Mesenchymal stem cell (in vitro differentiated cells and primary cell): Measurements from ENCODE around the gene OLIG1.

Experiments used
- DNase-seq: peaks from one replicate; pipeline ENCODE4 v3.0.0-alpha.2; 2013
- H2AFZ ChIP-seq: one replicate; pipeline ENCODE4 v1.6.1; 2013; ENCODE audit warnings: low read depth, mild to moderate bottlenecking, control low read depth, inconsistent platforms, low read length, moderate library complexity
- H2AK5ac ChIP-seq: 2 replicates; pipeline ENCODE4 v1.6.1; 2013; ENCODE audit warnings: low read length, moderate library complexity, mild to moderate bottlenecking, inconsistent platforms; ENCODE audit not compliant: severe bottlenecking
- H2BK120ac ChIP-seq: one replicate; pipeline ENCODE4 v1.6.1; 2013; ENCODE audit warnings: low read depth, mild to moderate bottlenecking, inconsistent platforms, low read length, moderate library complexity
- H2BK12ac ChIP-seq, 2 experiments: one replicate each; pipeline ENCODE4 v1.6.1; 2013; ENCODE audit warnings: inconsistent platforms in 2 of 2, low read length in 2 of 2, mild to moderate bottlenecking in 2 of 2, moderate library complexity in 2 of 2, control low read depth in 1 of 2
- H2BK15ac ChIP-seq: one replicate; pipeline ENCODE4 v1.6.1; 2013; ENCODE audit warnings: mild to moderate bottlenecking, low read depth, inconsistent platforms; ENCODE audit not compliant: poor library complexity, severe bottlenecking
- H2BK5ac ChIP-seq: 2 replicates; pipeline ENCODE4 v1.6.1; 2013; ENCODE audit warnings: low read depth, mild to moderate bottlenecking, low read length, control low read depth, inconsistent platforms; ENCODE audit not compliant: poor library complexity, severe bottlenecking
- H3K14ac ChIP-seq, 2 experiments: one replicate each; pipeline ENCODE4 v1.6.1; 2013; ENCODE audit warnings: inconsistent platforms in 2 of 2, low read length in 2 of 2, control low read depth in 1 of 2, mild to moderate bottlenecking in 1 of 2, moderate library complexity in 1 of 2
- H3K18ac ChIP-seq, 2 experiments: one replicate each; pipeline ENCODE4 v1.6.1; 2013; ENCODE audit warnings: inconsistent platforms in 2 of 2, low read length in 2 of 2, control low read depth in 1 of 2, low read depth in 1 of 2, mild to moderate bottlenecking in 1 of 2
- H3K23ac ChIP-seq, 2 experiments: one replicate each; pipeline ENCODE4 v1.6.1; 2013; ENCODE audit warnings: inconsistent platforms in 2 of 2, low read length in 2 of 2, mild to moderate bottlenecking in 2 of 2, moderate library complexity in 2 of 2, control low read depth in 1 of 2
- H3K27ac ChIP-seq: 2 replicates; pipeline ENCODE4 v1.5.1; 2013; ENCODE audit warnings: mild to moderate bottlenecking, moderate library complexity, low read length, control low read depth, inconsistent platforms; ENCODE audit not compliant: poor library complexity, severe bottlenecking
- H3K27me3 ChIP-seq, 2 experiments: 2 replicates each; pipeline versions ENCODE4 v1.6.1 to v1.7.0; 2013; ENCODE audit warnings: low read length in 2 of 2, mild to moderate bottlenecking in 2 of 2, moderate library complexity in 2 of 2, control low read depth in 1 of 2, inconsistent platforms in 1 of 2; ENCODE audit not compliant: control insufficient read depth in 1 of 2, insufficient read depth in 1 of 2
- H3K36me3 ChIP-seq, 2 experiments: 2 replicates each; pipeline versions ENCODE4 v1.6.1 to v1.7.0; 2013; ENCODE audit warnings: low read length in 2 of 2, control low read depth in 1 of 2, inconsistent platforms in 1 of 2, low read depth in 1 of 2, mild to moderate bottlenecking in 1 of 2; ENCODE audit not compliant: insufficient read depth in 2 of 2, control insufficient read depth in 1 of 2
- H3K4ac ChIP-seq, 2 experiments: one replicate each; pipeline ENCODE4 v1.6.1; 2013; ENCODE audit warnings: inconsistent platforms in 2 of 2, low read length in 2 of 2, mild to moderate bottlenecking in 2 of 2, moderate library complexity in 2 of 2, control low read depth in 1 of 2, low read depth in 1 of 2
- H3K4me1 ChIP-seq: 2 replicates; pipeline ENCODE4 v1.6.1; 2013; ENCODE audit warnings: low read depth, low read length, control low read depth; ENCODE audit not compliant: control insufficient read depth, insufficient read depth
- H3K4me2 ChIP-seq: 2 replicates; pipeline ENCODE4 v1.6.1; 2013; ENCODE audit warnings: low read length, mild to moderate bottlenecking, inconsistent platforms; ENCODE audit not compliant: poor library complexity, severe bottlenecking
- H3K4me3 ChIP-seq, 2 experiments: 2 replicates each; pipeline versions ENCODE4 v1.5.1 to v1.7.0; 2013; ENCODE audit warnings: low read length in 2 of 2, mild to moderate bottlenecking in 2 of 2, control low read depth in 1 of 2, low read depth in 1 of 2; ENCODE audit not compliant: insufficient read depth in 1 of 2
- H3K79me1 ChIP-seq: replicated peaks from 2 replicates; pipeline ENCODE4 v1.6.1; 2013; ENCODE audit warnings: mild to moderate bottlenecking, control low read depth, low read length, inconsistent platforms; ENCODE audit not compliant: poor library complexity, severe bottlenecking
- H3K9ac ChIP-seq: 2 replicates; pipeline ENCODE4 v1.7.0; 2013; ENCODE audit warnings: mild to moderate bottlenecking, low read length, moderate library complexity
- H3K9me3 ChIP-seq: 2 replicates; pipeline ENCODE4 v1.7.0; 2013; ENCODE audit warnings: mild to moderate bottlenecking, low read length; ENCODE audit not compliant: control insufficient read depth
- H4K8ac ChIP-seq: one replicate; pipeline ENCODE4 v1.6.1; 2013; ENCODE audit warnings: inconsistent platforms, mild to moderate bottlenecking, low read length, moderate library complexity
- H4K91ac ChIP-seq: one replicate; pipeline ENCODE4 v1.6.1; 2013; ENCODE audit warnings: mild to moderate bottlenecking, low read length, inconsistent platforms
- WGBS: methylation state at CpG from one replicate; pipeline ENCODE4 v1.1.7; 2013; ENCODE audit warnings: mixed read lengths; 5-methylcytosine and 5-hydroxymethylcytosine counted together

Gene OLIG1

DNA sequence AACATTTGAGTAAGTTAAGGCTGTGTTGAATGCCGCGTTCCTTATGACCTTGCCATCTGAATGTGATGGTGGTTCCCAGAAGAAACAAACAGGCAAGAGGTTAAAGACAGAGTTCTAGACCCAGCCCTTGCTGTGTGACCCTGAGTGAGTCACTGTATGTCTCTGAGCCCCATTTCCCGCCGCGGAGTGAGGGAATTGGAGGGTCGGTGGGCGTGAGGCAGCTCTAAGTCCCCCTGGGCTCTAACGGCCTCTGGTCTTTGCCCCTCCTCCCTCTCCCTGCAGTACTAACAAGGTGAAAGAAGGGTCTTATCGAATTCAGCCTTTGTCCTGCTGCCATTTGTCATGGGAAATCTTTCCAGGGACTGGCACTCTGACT is 40.4 kb downstream of the OLIG1 start:
- Histone ChIP-seq H3K18ac (no peak overlapping the region), H3K9me3 (no peaks in the 10 kb centered on the region), H3K4me1 (peaks cover 5% of the 10 kb centered on the region), H3K36me3 (no peaks in the 10 kb centered on the region), H3K4ac (no peak overlapping the region), H3K9ac (no peak overlapping the region), H2AFZ (no peak overlapping the region), H2BK5ac (no peak overlapping the region), H2AK5ac (no peak overlapping the region), H3K27ac (no peak overlapping the region), H4K91ac (no peak overlapping the region), H4K8ac (no peak overlapping the region), H3K4me3 (no peak overlapping the region), H3K27me3 (peaks cover 73 to 91% of the 10 kb centered on the region in 2 experiments), H3K14ac (no peak overlapping the region), H2BK15ac (no peak overlapping the region), H3K23ac (no peak overlapping the region), H3K79me1 (no peaks in the 10 kb centered on the region), H3K4me2 (no peak overlapping the region), H2BK12ac (no peak overlapping the region), H2BK120ac (no peak overlapping the region)
- 66% methylated on average over 8 of the region's 9 CpGs for WGBS
- DNase-seq = no peak

- no peaks in the 10 kb centered on the region for H3K9me3 ChIP-seq
- H2BK15ac ChIP-seq = no peak overlapping the region
- H2BK12ac ChIP-seq = no peak overlapping the region
- no peak for DNase-seq
- H4K8ac ChIP-seq = no peak overlapping the region
- H3K9ac ChIP-seq = no peak overlapping the region
- H3K79me1 ChIP-seq = no peaks in the 10 kb centered on the region
- H4K91ac ChIP-seq = no peak overlapping the region
- peaks cover 77 to 94% of the 10 kb centered on the region in 2 experiments for H3K27me3 ChIP-seq
- H3K4ac ChIP-seq = no peak overlapping the region
- H3K4me1 ChIP-seq = peaks cover 5% of the 10 kb centered on the region
- H3K18ac ChIP-seq = no peak overlapping the region
- no peaks in the 10 kb centered on the region for H3K36me3 ChIP-seq
- no peak overlapping the region for H3K14ac ChIP-seq
- no peak overlapping the region for H3K4me2 ChIP-seq
- WGBS = 86% methylated on average over 6 of the region's 6 CpGs
- no peak overlapping the region for H2AK5ac ChIP-seq
- no peak overlapping the region for H2BK120ac ChIP-seq
- H2AFZ ChIP-seq = no peak overlapping the region
- no peak overlapping the region for H2BK5ac ChIP-seq
- H3K23ac ChIP-seq = no peak overlapping the region
- H3K27ac ChIP-seq = no peak overlapping the region
- H3K4me3 ChIP-seq = no peak overlapping the region
Measured at GRCh38 chr21:33111577-33111976, 41.6 kb downstream of the OLIG1 start.

DNA sequence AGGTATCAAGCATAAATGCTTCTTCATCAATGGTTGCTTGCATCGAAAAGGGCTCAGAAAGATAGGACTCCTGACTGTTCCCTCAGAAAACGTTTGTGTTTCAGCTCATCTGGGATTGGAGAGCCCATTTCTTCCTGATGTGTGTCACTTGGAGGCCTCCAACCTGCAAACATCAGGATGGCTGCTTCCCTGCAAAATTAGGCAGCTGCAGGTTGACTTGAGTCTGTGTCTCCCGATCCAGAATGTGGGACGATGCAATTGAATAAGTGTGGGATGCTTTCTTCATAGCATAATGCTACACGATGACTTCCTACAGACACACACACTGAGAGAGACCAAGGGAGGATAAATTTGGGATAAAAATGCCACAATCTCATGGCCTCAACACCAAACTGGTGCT is 42.2 kb downstream of the OLIG1 start:
- Histone ChIP-seq H3K18ac (no peak overlapping the region), H2AFZ (no peak overlapping the region), H3K4ac (no peak overlapping the region), H4K91ac (no peak overlapping the region), H2BK15ac (no peak overlapping the region), H3K14ac (no peak overlapping the region), H3K23ac (no peak overlapping the region), H2BK5ac (no peak overlapping the region), H3K9me3 (no peaks in the 10 kb centered on the region), H3K4me3 (no peak overlapping the region), H3K27me3 (peaks cover 81 to 99% of the 10 kb centered on the region in 2 experiments), H3K79me1 (no peaks in the 10 kb centered on the region), H2AK5ac (no peak overlapping the region), H4K8ac (no peak overlapping the region), H2BK12ac (no peak overlapping the region), H3K9ac (no peak overlapping the region), H3K27ac (no peak overlapping the region), H3K4me2 (no peak overlapping the region), H2BK120ac (no peak overlapping the region), H3K4me1 (peaks cover 5% of the 10 kb centered on the region), H3K36me3 (no peaks in the 10 kb centered on the region)
- WGBS = 72% methylated on average over 3 of the region's 5 CpGs
- DNase-seq = no peak

DNA sequence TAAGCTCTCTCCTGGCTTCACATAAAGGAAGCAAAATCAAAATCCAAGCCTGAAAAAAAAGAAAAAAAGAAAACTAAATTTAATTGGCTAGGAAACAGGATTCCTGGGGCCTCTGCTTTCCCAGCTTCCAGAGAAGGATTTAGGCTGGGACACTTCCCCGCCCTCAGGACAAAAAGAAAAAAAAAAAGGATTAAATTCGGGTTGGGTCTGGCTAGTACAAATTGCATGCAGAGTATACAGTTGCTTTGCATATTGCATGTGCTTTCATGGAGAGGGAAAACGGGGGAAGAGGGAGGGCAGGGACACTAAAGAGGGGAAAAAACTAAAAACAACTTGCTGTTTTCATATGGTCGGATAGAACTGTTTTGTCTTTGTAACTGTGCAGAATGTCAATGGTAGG is 42.7 kb downstream of the OLIG1 start:
- Histone ChIP-seq H3K14ac (no peak overlapping the region), H2AK5ac (no peak overlapping the region), H2BK12ac (no peak overlapping the region), H4K91ac (no peak overlapping the region), H3K18ac (no peak overlapping the region), H3K79me1 (no peaks in the 10 kb centered on the region), H2BK5ac (no peak overlapping the region), H4K8ac (no peak overlapping the region), H3K4ac (no peak overlapping the region), H3K4me3 (no peak overlapping the region), H3K36me3 (no peaks in the 10 kb centered on the region), H3K4me2 (no peak overlapping the region), H3K23ac (no peak overlapping the region), H3K4me1 (peaks cover 5% of the 10 kb centered on the region), H2BK120ac (no peak overlapping the region), H3K9ac (no peak overlapping the region), H3K27me3 (peaks cover 86 to 99% of the 10 kb centered on the region in 2 experiments), H2BK15ac (no peak overlapping the region), H3K9me3 (no peaks in the 10 kb centered on the region), H3K27ac (no peak overlapping the region), H2AFZ (no peak overlapping the region)
- 62% methylated on average over 4 of the region's 4 CpGs for WGBS
- DNase-seq = no peak
